HEK293 (cell line): ENCODE measurements around the gene XIRP1.

Experiments used
- CTCF ChIA-PET: fragments of 350-600 bp; formaldehyde crosslinking; extraction: SDS; loops from one replicate; lab custom pipeline; 2021; ENCODE audit warnings: antibody characterized with exemption; lab: Yijun Ruan, JAX
- POLR2A ChIA-PET: fragments of 300-600 bp; formaldehyde crosslinking; extraction: SDS; loops from one replicate; lab custom pipeline; 2020; ENCODE audit warnings: antibody characterized with exemption, inconsistent platforms; lab: Yijun Ruan, JAX
- H3K27ac ChIP-seq: fragments of 200-500 bp; sonication (Bioruptor generic); 2 replicates; pipeline ENCODE4 v1.5.1; 2014; ENCODE audit warnings: low read depth, low read length, control low read depth, inconsistent platforms; ENCODE audit errors: extremely low read depth
- H3K36me3 ChIP-seq, 2 experiments: fragments of 200-500 bp in 1 of 2; sonication (Bioruptor generic) in 1 of 2; 1 replicate in 1 of 2; 2 replicates in 1 of 2; pipeline ENCODE4 v1.5.1; 2014 to 2017; ENCODE audit warnings: inconsistent platforms in 2 of 2, low read length in 2 of 2; ENCODE audit not compliant: control insufficient read depth in 2 of 2, insufficient read depth in 1 of 2
- H3K4me1 ChIP-seq: fragments of 200-500 bp; sonication (Bioruptor generic); 2 replicates; pipeline ENCODE4 v1.5.1; 2014; ENCODE audit warnings: mild to moderate bottlenecking, low read length, inconsistent platforms; ENCODE audit not compliant: control insufficient read depth, insufficient read depth
- H3K4me3 ChIP-seq: 2 replicates; pipeline ENCODE4 v1.5.1; 2011; ENCODE audit warnings: low read depth, mild to moderate bottlenecking, control low read depth, low read length, moderate library complexity
- H3K9me3 ChIP-seq: fragments of 200-500 bp; sonication (Bioruptor generic); 2 replicates; pipeline ENCODE4 v1.5.1; 2014; ENCODE audit warnings: low read depth, low read length, inconsistent platforms; ENCODE audit not compliant: control insufficient read depth, insufficient read depth
- EGR2 ChIP-seq: fragments of 450-650 bp; formaldehyde crosslinking; IDR thresholded peaks from 2 replicates; pipeline ENCODE4 v1.5.1; 2016; ENCODE audit warnings: low read depth, missing biosample characterization, missing genetic modification characterization
- GLI2 ChIP-seq: fragments of 450-650 bp; formaldehyde crosslinking; IDR thresholded peaks from 2 replicates; pipeline ENCODE4; 2017; ENCODE audit warnings: missing biosample characterization, missing genetic modification characterization, low read depth, borderline replicate concordance
- GLIS2 ChIP-seq: fragments of 450-650 bp; formaldehyde crosslinking; IDR thresholded peaks from 2 replicates; pipeline ENCODE4 v1.5.1; 2016; ENCODE audit warnings: missing biosample characterization, missing genetic modification characterization
- MEIS1 ChIP-seq: sonication (generic); formaldehyde crosslinking; IDR thresholded peaks from 2 replicates; pipeline ENCODE4 v1.8.1; 2022; ENCODE audit warnings: missing genetic modification reagents, mild to moderate bottlenecking, borderline replicate concordance
- MZF1 ChIP-seq: fragments of 450-650 bp; formaldehyde crosslinking; IDR thresholded peaks from 2 replicates; pipeline ENCODE4 v1.5.1; 2017; ENCODE audit warnings: missing biosample characterization, missing genetic modification characterization, borderline replicate concordance
- RBAK ChIP-seq: fragments of 450-650 bp; formaldehyde crosslinking; IDR thresholded peaks from 2 replicates; pipeline ENCODE4 v1.5.1; 2016; ENCODE audit warnings: missing biosample characterization, missing genetic modification characterization
- SP2 ChIP-seq: fragments of 450-650 bp; formaldehyde crosslinking; IDR thresholded peaks from 2 replicates; pipeline ENCODE4 v1.5.1; 2016; ENCODE audit warnings: missing biosample characterization, missing genetic modification characterization
- ZBTB1 ChIP-seq: fragments of 450-650 bp; formaldehyde crosslinking; IDR thresholded peaks from 2 replicates; pipeline ENCODE4 v1.5.1; 2016; ENCODE audit warnings: missing biosample characterization, missing genetic modification characterization
- ZBTB17 ChIP-seq: fragments of 450-650 bp; formaldehyde crosslinking; IDR thresholded peaks from 2 replicates; pipeline ENCODE4 v1.5.1; 2016; ENCODE audit warnings: missing biosample characterization, missing genetic modification characterization
- ZBTB48 ChIP-seq: fragments of 450-650 bp; formaldehyde crosslinking; IDR thresholded peaks from 2 replicates; pipeline ENCODE4 v1.5.1; 2016; ENCODE audit warnings: missing biosample characterization, missing genetic modification characterization
- ZBTB7A ChIP-seq: fragments of 450-650 bp; formaldehyde crosslinking; IDR thresholded peaks from 2 replicates; pipeline ENCODE4 v1.5.1; 2016; ENCODE audit warnings: low read depth, missing biosample characterization, missing genetic modification characterization
- ZFP3 ChIP-seq: fragments of 450-650 bp; formaldehyde crosslinking; IDR thresholded peaks from 2 replicates; pipeline ENCODE4 v1.5.1; 2016; ENCODE audit warnings: low read depth, missing biosample characterization, missing genetic modification characterization
- ZFP37 ChIP-seq: fragments of 450-650 bp; formaldehyde crosslinking; IDR thresholded peaks from 2 replicates; pipeline ENCODE4 v1.5.1; 2016; ENCODE audit warnings: missing biosample characterization, missing genetic modification characterization
- ZFP41 ChIP-seq: fragments of 450-650 bp; formaldehyde crosslinking; IDR thresholded peaks from 2 replicates; pipeline ENCODE4 v1.5.1; 2016; ENCODE audit warnings: missing biosample characterization, missing genetic modification characterization, borderline replicate concordance
- ZIC2 ChIP-seq: fragments of 450-650 bp; formaldehyde crosslinking; IDR thresholded peaks from 2 replicates; pipeline ENCODE4 v1.5.1; 2016; ENCODE audit warnings: missing biosample characterization, missing genetic modification characterization
- ZNF114 ChIP-seq: fragments of 450-650 bp; formaldehyde crosslinking; IDR thresholded peaks from 2 replicates; pipeline ENCODE4 v1.5.0; 2017; ENCODE audit warnings: missing biosample characterization, missing genetic modification characterization
- ZNF155 ChIP-seq: fragments of 450-650 bp; formaldehyde crosslinking; IDR thresholded peaks from 2 replicates; pipeline ENCODE4 v1.5.1; 2016; ENCODE audit warnings: missing biosample characterization, missing genetic modification characterization
- ZNF221 ChIP-seq: fragments of 450-650 bp; formaldehyde crosslinking; IDR thresholded peaks from 2 replicates; pipeline ENCODE4 v1.5.1; 2017; ENCODE audit warnings: missing biosample characterization, missing genetic modification characterization, borderline replicate concordance
- ZNF248 ChIP-seq: fragments of 450-650 bp; formaldehyde crosslinking; IDR thresholded peaks from 2 replicates; pipeline ENCODE4 v1.5.1; 2017; ENCODE audit warnings: missing biosample characterization, missing genetic modification characterization
- ZNF266 ChIP-seq: fragments of 450-650 bp; formaldehyde crosslinking; IDR thresholded peaks from 2 replicates; pipeline ENCODE4 v1.5.1; 2016; ENCODE audit warnings: missing biosample characterization, missing genetic modification characterization, low read depth
- ZNF433 ChIP-seq: fragments of 450-650 bp; formaldehyde crosslinking; IDR thresholded peaks from 2 replicates; pipeline ENCODE4 v1.5.1; 2016; ENCODE audit warnings: missing biosample characterization, missing genetic modification characterization, low read depth
- ZNF596 ChIP-seq: fragments of 450-650 bp; IDR thresholded peaks from 2 replicates; pipeline ENCODE4 v1.5.0; 2018; ENCODE audit warnings: missing biosample characterization, mild to moderate bottlenecking, missing genetic modification characterization, moderate library complexity
- ZNF707 ChIP-seq: fragments of 450-650 bp; formaldehyde crosslinking; IDR thresholded peaks from 2 replicates; pipeline ENCODE4 v1.5.1; 2016; ENCODE audit warnings: missing biosample characterization, missing genetic modification characterization
- TF ChIP-seq, protein P1 (sequence below): fragments of 450-650 bp; formaldehyde crosslinking; IDR thresholded peaks from 2 replicates; pipeline ENCODE4 v1.5.1; 2016; ENCODE audit warnings: missing biosample characterization, missing genetic modification characterization
- TF ChIP-seq, protein P2 (sequence below): fragments of 450-650 bp; formaldehyde crosslinking; IDR thresholded peaks from 2 replicates; pipeline ENCODE4 v1.5.1; 2016; ENCODE audit warnings: missing biosample characterization, missing genetic modification characterization
- TF ChIP-seq, protein P3 (sequence below): fragments of 450-650 bp; formaldehyde crosslinking; IDR thresholded peaks from 2 replicates; pipeline ENCODE4 v1.5.0; 2017; ENCODE audit warnings: missing biosample characterization, missing genetic modification characterization, borderline replicate concordance
- TF ChIP-seq, protein P4 (sequence below): fragments of 450-650 bp; formaldehyde crosslinking; IDR thresholded peaks from 2 replicates; pipeline ENCODE4 v1.5.1; 2016; ENCODE audit warnings: missing biosample characterization, missing genetic modification characterization, borderline replicate concordance

The XIRP1 gene

DNA sequence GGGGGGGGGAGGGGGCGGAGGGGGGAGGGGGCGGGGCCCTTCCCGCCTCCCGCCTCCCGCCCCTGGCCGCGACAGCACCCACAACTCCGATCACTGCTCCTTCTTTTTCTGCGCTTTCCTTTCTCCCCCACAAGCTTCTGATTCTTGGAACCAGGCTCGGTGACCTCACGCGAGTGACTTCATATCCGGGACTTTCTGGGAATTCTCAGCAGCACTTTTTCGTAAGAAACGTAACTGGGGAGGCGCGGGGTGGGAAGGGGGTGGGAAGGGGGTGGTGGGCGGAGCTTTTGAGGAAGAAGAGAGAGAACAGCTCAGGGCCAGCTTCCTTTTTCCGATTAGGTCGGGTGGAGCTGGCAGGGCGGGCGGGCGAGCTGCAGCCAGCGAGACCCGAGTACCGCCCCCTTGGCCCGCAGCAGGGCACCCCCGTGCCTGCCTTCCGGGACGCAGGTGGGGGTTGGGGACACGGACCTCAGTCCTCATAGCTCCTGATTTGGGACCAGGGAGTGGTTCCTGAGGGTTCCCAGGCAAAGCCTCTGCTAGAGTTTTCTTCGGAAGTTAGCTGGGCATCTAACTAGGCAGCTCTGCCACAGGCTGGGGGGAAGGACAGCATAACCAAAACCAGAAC, 14.6 kb downstream of the XIRP1 start (continued):
- TF ChIP-seq, protein P1, sequence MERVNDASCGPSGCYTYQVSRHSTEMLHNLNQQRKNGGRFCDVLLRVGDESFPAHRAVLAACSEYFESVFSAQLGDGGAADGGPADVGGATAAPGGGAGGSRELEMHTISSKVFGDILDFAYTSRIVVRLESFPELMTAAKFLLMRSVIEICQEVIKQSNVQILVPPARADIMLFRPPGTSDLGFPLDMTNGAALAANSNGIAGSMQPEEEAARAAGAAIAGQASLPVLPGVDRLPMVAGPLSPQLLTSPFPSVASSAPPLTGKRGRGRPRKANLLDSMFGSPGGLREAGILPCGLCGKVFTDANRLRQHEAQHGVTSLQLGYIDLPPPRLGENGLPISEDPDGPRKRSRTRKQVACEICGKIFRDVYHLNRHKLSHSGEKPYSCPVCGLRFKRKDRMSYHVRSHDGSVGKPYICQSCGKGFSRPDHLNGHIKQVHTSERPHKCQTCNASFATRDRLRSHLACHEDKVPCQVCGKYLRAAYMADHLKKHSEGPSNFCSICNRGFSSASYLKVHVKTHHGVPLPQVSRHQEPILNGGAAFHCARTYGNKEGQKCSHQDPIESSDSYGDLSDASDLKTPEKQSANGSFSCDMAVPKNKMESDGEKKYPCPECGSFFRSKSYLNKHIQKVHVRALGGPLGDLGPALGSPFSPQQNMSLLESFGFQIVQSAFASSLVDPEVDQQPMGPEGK (tag by site-specific recombination): peak; percentile 43; the same call in 1 of the 2 replicates
- TF ChIP-seq EGR2 (tag by site-specific recombination) (no peak), MZF1 (tag by site-specific recombination) (no peak), ZFP3 (tag by site-specific recombination) (no peak), ZBTB48 (tag by site-specific recombination) (no peak), ZNF221 (tag by site-specific recombination) (no peak), SP2 (tag by site-specific recombination) (peak; percentile 32), ZFP37 (tag by site-specific recombination) (no peak)
- TF ChIP-seq, protein P2, sequence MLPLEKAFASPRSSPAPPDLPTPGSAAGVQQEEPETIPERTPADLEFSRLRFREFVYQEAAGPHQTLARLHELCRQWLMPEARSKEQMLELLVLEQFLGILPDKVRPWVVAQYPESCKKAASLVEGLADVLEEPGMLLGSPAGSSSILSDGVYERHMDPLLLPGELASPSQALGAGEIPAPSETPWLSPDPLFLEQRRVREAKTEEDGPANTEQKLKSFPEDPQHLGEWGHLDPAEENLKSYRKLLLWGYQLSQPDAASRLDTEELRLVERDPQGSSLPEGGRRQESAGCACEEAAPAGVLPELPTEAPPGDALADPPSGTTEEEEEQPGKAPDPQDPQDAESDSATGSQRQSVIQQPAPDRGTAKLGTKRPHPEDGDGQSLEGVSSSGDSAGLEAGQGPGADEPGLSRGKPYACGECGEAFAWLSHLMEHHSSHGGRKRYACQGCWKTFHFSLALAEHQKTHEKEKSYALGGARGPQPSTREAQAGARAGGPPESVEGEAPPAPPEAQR: no peak

DNA sequence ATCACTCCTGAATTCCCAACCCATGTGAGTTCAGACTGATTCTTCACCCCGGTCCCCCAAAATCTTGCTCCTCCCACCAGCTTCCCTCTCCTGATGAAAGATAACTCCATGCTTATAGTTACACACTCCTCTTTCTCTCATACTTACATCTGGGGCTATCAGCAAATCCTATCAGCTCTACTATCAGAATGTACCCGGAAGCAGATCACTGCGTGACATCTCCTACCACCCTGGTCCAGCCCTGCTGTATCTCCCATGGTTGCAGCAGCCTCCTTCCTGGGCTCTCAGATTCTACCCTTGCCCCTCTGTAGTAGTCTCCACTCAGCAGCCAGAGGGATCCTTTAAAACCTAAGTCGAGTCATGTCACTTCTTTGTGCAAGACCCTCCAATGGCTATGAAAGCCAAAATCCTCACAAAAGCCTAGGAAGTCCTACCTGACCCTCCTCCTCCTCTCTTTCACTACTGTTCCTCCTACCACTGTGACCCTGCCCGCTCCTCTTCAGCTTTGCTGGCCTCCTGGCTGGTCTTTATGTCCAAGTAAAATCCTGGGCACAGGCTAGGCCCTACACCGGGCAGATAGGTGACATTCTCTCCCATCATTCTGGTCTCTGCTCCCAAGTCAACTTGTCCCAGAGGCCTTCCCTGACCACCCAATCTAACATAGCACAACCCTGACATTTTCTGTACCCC, 16.2 kb downstream of the XIRP1 start:
- ChIA-PET POLR2A (no interaction called here), CTCF (interaction anchor here (0.5 to 1.1 kb wide), 4 partner anchors 17 to 116 kb away, joined by 3 read pairs; no protein-coding TSS in a partner anchor)
- no peak overlapping the region for H3K27ac ChIP-seq
- H3K36me3 ChIP-seq: no peaks in the 10 kb centered on the region
- no peaks in the 10 kb centered on the region for H3K9me3 ChIP-seq
- H3K4me3 ChIP-seq: no peak overlapping the region
- H3K4me1 ChIP-seq: no peaks in the 10 kb centered on the region; the same call in 1 of the 2 replicates
- no peak for TF ChIP-seq ZNF248 (tag by site-specific recombination)
- TF ChIP-seq, protein P3, sequence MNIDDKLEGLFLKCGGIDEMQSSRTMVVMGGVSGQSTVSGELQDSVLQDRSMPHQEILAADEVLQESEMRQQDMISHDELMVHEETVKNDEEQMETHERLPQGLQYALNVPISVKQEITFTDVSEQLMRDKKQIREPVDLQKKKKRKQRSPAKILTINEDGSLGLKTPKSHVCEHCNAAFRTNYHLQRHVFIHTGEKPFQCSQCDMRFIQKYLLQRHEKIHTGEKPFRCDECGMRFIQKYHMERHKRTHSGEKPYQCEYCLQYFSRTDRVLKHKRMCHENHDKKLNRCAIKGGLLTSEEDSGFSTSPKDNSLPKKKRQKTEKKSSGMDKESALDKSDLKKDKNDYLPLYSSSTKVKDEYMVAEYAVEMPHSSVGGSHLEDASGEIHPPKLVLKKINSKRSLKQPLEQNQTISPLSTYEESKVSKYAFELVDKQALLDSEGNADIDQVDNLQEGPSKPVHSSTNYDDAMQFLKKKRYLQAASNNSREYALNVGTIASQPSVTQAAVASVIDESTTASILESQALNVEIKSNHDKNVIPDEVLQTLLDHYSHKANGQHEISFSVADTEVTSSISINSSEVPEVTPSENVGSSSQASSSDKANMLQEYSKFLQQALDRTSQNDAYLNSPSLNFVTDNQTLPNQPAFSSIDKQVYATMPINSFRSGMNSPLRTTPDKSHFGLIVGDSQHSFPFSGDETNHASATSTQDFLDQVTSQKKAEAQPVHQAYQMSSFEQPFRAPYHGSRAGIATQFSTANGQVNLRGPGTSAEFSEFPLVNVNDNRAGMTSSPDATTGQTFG: no peak
- no peak for TF ChIP-seq ZBTB1 (tag by site-specific recombination)
- TF ChIP-seq GLI2 (tag by site-specific recombination): no peak
- no peak for TF ChIP-seq MEIS1 (CRISPR knock-in tag)
- no peak for TF ChIP-seq ZNF155 (tag by site-specific recombination)
- TF ChIP-seq ZNF707 (tag by site-specific recombination): no peak
- TF ChIP-seq ZIC2 (tag by site-specific recombination): no peak
- no peak for TF ChIP-seq ZNF114
- TF ChIP-seq ZFP41 (tag by site-specific recombination): no peak
- TF ChIP-seq ZBTB17 (tag by site-specific recombination): no peak
- no peak for TF ChIP-seq GLIS2 (tag by site-specific recombination)
- TF ChIP-seq, protein P4, sequence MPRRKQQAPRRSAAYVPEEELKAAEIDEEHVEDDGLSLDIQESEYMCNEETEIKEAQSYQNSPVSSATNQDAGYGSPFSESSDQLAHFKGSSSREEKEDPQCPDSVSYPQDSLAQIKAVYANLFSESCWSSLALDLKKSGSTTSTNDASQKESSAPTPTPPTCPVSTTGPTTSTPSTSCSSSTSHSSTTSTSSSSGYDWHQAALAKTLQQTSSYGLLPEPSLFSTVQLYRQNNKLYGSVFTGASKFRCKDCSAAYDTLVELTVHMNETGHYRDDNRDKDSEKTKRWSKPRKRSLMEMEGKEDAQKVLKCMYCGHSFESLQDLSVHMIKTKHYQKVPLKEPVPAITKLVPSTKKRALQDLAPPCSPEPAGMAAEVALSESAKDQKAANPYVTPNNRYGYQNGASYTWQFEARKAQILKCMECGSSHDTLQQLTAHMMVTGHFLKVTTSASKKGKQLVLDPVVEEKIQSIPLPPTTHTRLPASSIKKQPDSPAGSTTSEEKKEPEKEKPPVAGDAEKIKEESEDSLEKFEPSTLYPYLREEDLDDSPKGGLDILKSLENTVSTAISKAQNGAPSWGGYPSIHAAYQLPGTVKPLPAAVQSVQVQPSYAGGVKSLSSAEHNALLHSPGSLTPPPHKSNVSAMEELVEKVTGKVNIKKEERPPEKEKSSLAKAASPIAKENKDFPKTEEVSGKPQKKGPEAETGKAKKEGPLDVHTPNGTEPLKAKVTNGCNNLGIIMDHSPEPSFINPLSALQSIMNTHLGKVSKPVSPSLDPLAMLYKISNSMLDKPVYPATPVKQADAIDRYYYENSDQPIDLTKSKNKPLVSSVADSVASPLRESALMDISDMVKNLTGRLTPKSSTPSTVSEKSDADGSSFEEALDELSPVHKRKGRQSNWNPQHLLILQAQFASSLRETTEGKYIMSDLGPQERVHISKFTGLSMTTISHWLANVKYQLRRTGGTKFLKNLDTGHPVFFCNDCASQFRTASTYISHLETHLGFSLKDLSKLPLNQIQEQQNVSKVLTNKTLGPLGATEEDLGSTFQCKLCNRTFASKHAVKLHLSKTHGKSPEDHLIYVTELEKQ (tag by site-specific recombination): no peak
- TF ChIP-seq ZNF596 (tag by site-specific recombination): no peak
- TF ChIP-seq RBAK (tag by site-specific recombination): no peak
- TF ChIP-seq ZNF433 (tag by site-specific recombination): no peak
- TF ChIP-seq ZBTB7A (tag by site-specific recombination): no peak
- TF ChIP-seq ZNF266 (tag by site-specific recombination): no peak
